SJSA1 (cell line): ENCODE results near the gene C2CD4B. TPM values are rescaled to one million over a fixed set of nuclear protein-coding genes. Genes with fewer than 3 reads are reported as not detected.
A peak's percentile ranks its signal among the peaks of the same experiment; 100 is the strongest.

Experiments
- DNase-seq, 2 experiments: peaks; one replicate each; pipeline ENCODE4 v3.0.0-alpha.2; 2015 to 2020; ENCODE audit warnings: low spot score in 2 of 2, low read depth in 1 of 2
- H3K27ac ChIP-seq: fragments of 250-450 bp; sonication (Bioruptor Pico); 2 replicates; pipeline ENCODE4 v1.5.1; 2020; ENCODE audit warnings: mild to moderate bottlenecking, moderate library complexity
- H3K27me3 ChIP-seq: fragments of 250-450 bp; sonication (Bioruptor Pico); replicated peaks from 2 replicates; pipeline ENCODE4 v1.5.1; 2020; ENCODE audit warnings: mild to moderate bottlenecking, moderate library complexity
- H3K36me3 ChIP-seq: fragments of 250-450 bp; sonication (Bioruptor Pico); 2 replicates; pipeline ENCODE4 v1.5.1; 2020; ENCODE audit warnings: mild to moderate bottlenecking
- H3K4me1 ChIP-seq: fragments of 250-450 bp; sonication (Bioruptor Pico); replicated peaks from 2 replicates; pipeline ENCODE4 v1.6.1; 2021; ENCODE audit warnings: mild to moderate bottlenecking
- H3K4me3 ChIP-seq: fragments of 250-450 bp; sonication (Bioruptor Pico); 2 replicates; pipeline ENCODE4 v1.5.1; 2020; ENCODE audit warnings: mild to moderate bottlenecking
- H3K9me3 ChIP-seq: fragments of 250-450 bp; sonication (Bioruptor Pico); replicated peaks from 2 replicates; pipeline ENCODE4 v1.5.1; 2020; ENCODE audit warnings: mild to moderate bottlenecking
- total RNA-seq: library from RNA; depleted of rRNA; stranded (reverse); fragments of >200 nt; shearing (Covaris generic); gene quantifications from 2 replicates; pipeline ENCODE4 v1.2.3, GENCODE V29; 2014; rRNA removed

C2CD4B gene
- total RNA-seq, 1 experiment from 2014 or later = not detected

- H3K27me3 ChIP-seq = no peaks in the 10 kb centered on the region; the same call in 1 of the 2 replicates
- no peak overlapping the region for H3K27ac ChIP-seq
- DNase-seq = no peak
- no peaks in the 10 kb centered on the region for H3K9me3 ChIP-seq
- no peak overlapping the region for H3K4me3 ChIP-seq
- H3K36me3 ChIP-seq = no peaks in the 10 kb centered on the region
- peaks cover 30% of the 10 kb centered on the region for H3K4me1 ChIP-seq
Observed at GRCh38 chr15:62121273-62122015, 43.6 kb downstream of the C2CD4B start.

- Histone ChIP-seq H3K36me3 (no peaks in the 10 kb centered on the region), H3K4me1 (peaks cover 30% of the 10 kb centered on the region), H3K27ac (no peak overlapping the region), H3K27me3 (no peaks in the 10 kb centered on the region; the same call in 1 of the 2 replicates), H3K4me3 (no peak overlapping the region), H3K9me3 (no peaks in the 10 kb centered on the region)
- DNase-seq = no peak
Observed at GRCh38 chr15:62120776-62121175, 44.3 kb downstream of the C2CD4B start.

DNA sequence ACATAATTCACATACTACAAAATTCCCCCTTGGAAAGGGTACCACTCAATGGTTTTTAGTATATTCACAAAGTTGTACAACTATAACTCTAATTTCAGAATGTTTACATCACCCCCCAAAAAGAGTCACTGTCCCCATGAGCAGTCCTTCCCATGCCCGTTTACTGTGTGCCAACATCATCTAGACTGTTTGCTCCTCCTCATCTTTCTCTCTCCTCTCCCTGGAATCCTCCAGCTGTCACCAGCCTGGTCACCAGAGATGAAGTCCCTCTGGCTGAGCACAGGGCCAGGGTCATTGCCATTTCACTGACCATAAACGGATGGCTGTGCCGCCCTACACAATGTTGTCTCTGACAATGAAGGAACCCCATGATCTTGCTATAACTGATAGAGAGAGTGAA, 45.2 kb downstream of the C2CD4B start:
- Histone ChIP-seq H3K4me3 (no peak overlapping the region), H3K36me3 (no peaks in the 10 kb centered on the region), H3K27me3 (no peaks in the 10 kb centered on the region; the same call in 1 of the 2 replicates), H3K27ac (peak overlapping the region; percentile 91), H3K4me1 (peaks cover 30% of the 10 kb centered on the region), H3K9me3 (no peaks in the 10 kb centered on the region)
- DNase-seq = no peak

DNA sequence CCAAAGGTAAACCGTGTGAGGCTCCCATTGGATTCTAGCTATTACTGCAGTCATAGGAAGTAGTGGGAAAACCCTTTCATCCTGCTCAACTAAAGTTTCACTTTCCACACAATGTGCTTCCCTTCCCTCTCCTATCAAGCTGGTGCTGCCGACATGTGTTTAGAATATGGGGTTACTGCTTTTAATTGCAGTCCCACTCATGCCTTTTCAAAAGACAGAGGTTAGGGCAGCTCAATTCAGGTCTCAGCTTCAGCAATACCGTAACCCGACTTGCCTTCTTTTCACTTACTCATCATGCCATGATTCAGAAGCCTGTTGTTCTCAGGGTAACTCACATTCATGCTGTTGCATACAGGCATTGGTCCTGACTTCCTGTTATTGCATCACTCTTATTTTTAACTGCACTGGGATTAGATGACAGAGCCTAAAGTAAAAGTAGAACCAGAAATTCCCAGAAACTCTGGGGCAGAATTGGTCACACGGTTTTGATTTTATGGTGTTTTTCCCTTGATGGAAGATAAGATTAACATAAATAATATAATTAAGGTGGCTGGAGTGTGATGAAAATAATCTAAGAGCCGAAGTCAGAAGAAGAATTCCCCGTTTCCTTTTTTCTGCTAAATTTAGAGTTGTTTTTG, 45.7 kb downstream of the C2CD4B start:
- Histone ChIP-seq H3K36me3 (no peaks in the 10 kb centered on the region), H3K4me3 (peak overlapping the region; percentile 25), H3K9me3 (no peaks in the 10 kb centered on the region), H3K4me1 (peaks cover 24% of the 10 kb centered on the region), H3K27me3 (no peaks in the 10 kb centered on the region; the same call in 1 of the 2 replicates), H3K27ac (peak overlapping the region; percentile 91)
- DNase-seq = peak; percentile 66 to 87

- no peaks in the 10 kb centered on the region for H3K27me3 ChIP-seq
- H3K4me3 ChIP-seq = peak overlapping the region; percentile 25
- H3K36me3 ChIP-seq = no peaks in the 10 kb centered on the region
- DNase-seq = no peak
- peaks cover 19% of the 10 kb centered on the region for H3K4me1 ChIP-seq
- H3K27ac ChIP-seq = peak overlapping the region; percentile 91
- H3K9me3 ChIP-seq = no peaks in the 10 kb centered on the region
Observed at GRCh38 chr15:62118520-62119226, 46.4 kb downstream of the C2CD4B start.

- Histone ChIP-seq H3K4me3 (no peak overlapping the region), H3K27ac (no peak overlapping the region), H3K27me3 (no peaks in the 10 kb centered on the region), H3K9me3 (no peaks in the 10 kb centered on the region), H3K36me3 (no peaks in the 10 kb centered on the region), H3K4me1 (peaks cover 27% of the 10 kb centered on the region)
- no peak for DNase-seq
Observed at GRCh38 chr15:62115847-62116246, 49.2 kb downstream of the C2CD4B start.

Other genes starting within 250 kb of the C2CD4B start
- gene VPS13C, start 104.8 kb downstream of the C2CD4B start, total RNA-seq = 16.2 and 25.1 TPM in 2 replicates
- gene C2CD4A, start 98.3 kb downstream of the C2CD4B start, total RNA-seq = not detected in 2 replicates
- 18.0 and 31.0 TPM in 2 replicates for gene TLN2, start 225.3 kb upstream of the C2CD4B start, total RNA-seq